GM12878 (cell line): Measurements from ENCODE around the gene SUGP1.

Experiments
- CTCF ChIP-seq, 3 experiments: IDR thresholded peaks in 2 of 3; conservative IDR thresholded peaks in 1 of 3; 2 replicates each; pipeline ENCODE4 v1.5.1; 2011; ENCODE audit warnings: low read depth in 3 of 3, low read length in 3 of 3, mild to moderate bottlenecking in 3 of 3, control low read depth in 2 of 3, moderate library complexity in 2 of 3, inconsistent platforms in 1 of 3, mixed read lengths in 1 of 3; ENCODE audit not compliant: control insufficient read depth in 2 of 3, insufficient read depth in 1 of 3; ENCODE audit errors: extremely low read depth in 1 of 3
- ELK1 ChIP-seq: IDR thresholded peaks from 2 replicates; pipeline ENCODE4 v1.6.1; 2012; ENCODE audit warnings: low read depth, low read length, improper control_type of control experiment
- RAD21 ChIP-seq: IDR thresholded peaks from 2 replicates; pipeline ENCODE4 v1.6.1; 2011; ENCODE audit warnings: mild to moderate bottlenecking, low read depth, low read length, moderate library complexity; ENCODE audit not compliant: insufficient read depth
- TCF12 ChIP-seq: IDR thresholded peaks from 2 replicates; pipeline ENCODE4 v1.6.1; 2011; ENCODE audit warnings: low read depth, mild to moderate bottlenecking, low read length

- no peak for TF ChIP-seq RAD21
- no peak for TF ChIP-seq TCF12
- no peak for TF ChIP-seq ELK1
- no peak for TF ChIP-seq CTCF (IDR thresholded peaks at IDR 0.05 in 2 of 3, conservative IDR thresholded peaks at IDR 0.05 in 1 of 3; ENCODE audit: control insufficient read depth in 2 of 3, extremely low read depth in 1 of 3, insufficient read depth in 1 of 3, low read depth in 3 of 3, low read length in 3 of 3)
Observed at GRCh38 chr19:19250196-19250801, 70.0 kb downstream of the SUGP1 start.
